Islet of Langerhans (tissue), 1 donor: Measurements from ENCODE around the gene APC2.
"Not testable (repeated sequence)": the region's sequence is repeated elsewhere in the genome, so short reads cannot be mapped to it uniquely, and the experiment has no call there.

ENCODE experiments used
- FAIRE-seq: peaks from one replicate; lab custom pipeline; 2011; peaks lifted over from hg19 to GRCh38; lab: Jason Lieb, UNC

The APC2 gene

GRCh38 chr19:1495799-1496713, 46.1 kb downstream of the APC2 start:
- FAIRE-seq = no peak

- FAIRE-seq = no peak
Measured at GRCh38 chr19:1496714-1497577, 47.0 kb downstream of the APC2 start.

- no peak for FAIRE-seq
Measured at GRCh38 chr19:1497578-1498235, 47.8 kb downstream of the APC2 start.

GRCh38 chr19:1499231-1499630, 49.3 kb downstream of the APC2 start:
- not testable (repeated sequence) for FAIRE-seq

- FAIRE-seq = no peak
Measured at GRCh38 chr19:1501200-1501595, 51.3 kb downstream of the APC2 start.

GRCh38 chr19:1502433-1503088, 52.6 kb downstream of the APC2 start:
- FAIRE-seq = no peak

GRCh38 chr19:1503089-1503924, 53.4 kb downstream of the APC2 start:
- no peak for FAIRE-seq

- no peak for FAIRE-seq
Measured at GRCh38 chr19:1503925-1504773, 54.2 kb downstream of the APC2 start.

- no peak for FAIRE-seq
Measured at GRCh38 chr19:1505012-1505411, 55.1 kb downstream of the APC2 start.

- no peak for FAIRE-seq
Measured at GRCh38 chr19:1505991-1506881, 56.3 kb downstream of the APC2 start.

- FAIRE-seq = no peak
Measured at GRCh38 chr19:1507192-1507660, 57.3 kb downstream of the APC2 start.

GRCh38 chr19:1507763-1508506, 58.0 kb downstream of the APC2 start:
- no peak for FAIRE-seq

GRCh38 chr19:1508507-1508856, 58.6 kb downstream of the APC2 start:
- FAIRE-seq = no peak

GRCh38 chr19:1509602-1510441, 59.9 kb downstream of the APC2 start:
- FAIRE-seq = no peak

- no peak for FAIRE-seq
Measured at GRCh38 chr19:1510442-1510806, 60.5 kb downstream of the APC2 start.

GRCh38 chr19:1510807-1511206, 60.9 kb downstream of the APC2 start:
- no peak for FAIRE-seq
